ENCODE data around the gene HS6ST1. TPM values are rescaled to one million over a fixed set of nuclear protein-coding genes. Genes with fewer than 3 reads are reported as not detected.

The HS6ST1 gene
- 10 to 100 TPM; 18.5 to 27.2 (median 24.3) TPM for total RNA-seq (2021; fragmentation: NEBNext Ultra II Directional; extraction: Animal tissue kit (Norgen Biotek cat#: 25700))
- long read RNA-seq, partial matches to known transcripts = 0 of 12 reads
- long read RNA-seq, other reads (novel, unspliced or antisense) = 12 of 12 reads

- Mint-ChIP-seq H3K27me3 (ENCODE audit: insufficient read depth) (peaks cover 2% of the 10 kb centered on the region; the same call in 1 of the 2 replicates), H3K27ac (no peak within 1 kb of the TSS), H3K9me3 (no peaks in the 10 kb centered on the region), H3K4me1 (ENCODE audit: low read depth) (peaks cover 22% of the 10 kb centered on the region), H3K36me3 (ENCODE audit: low read depth) (no peaks in the 10 kb centered on the region; the same call in 1 of the 2 replicates), H3K4me3 (peak within 1 kb of the TSS; percentile 87)
- peak; percentile 58 for DNase-seq
- TF ChIP-seq CTCF (IDR thresholded peaks at IDR 0.05) = no peak
Measured at GRCh38 chr2:128318776-128319464, at the start of gene HS6ST1. Gene HS6ST1 (minus strand): TSS chr2:128318868. CDS start chr2:128318563, 305 bp downstream.

GRCh38 chr2:128367601-128368359 lies 49.1 kb upstream of the HS6ST1 start:
- Mint-ChIP-seq H3K36me3 (ENCODE audit: low read depth) (no peaks in the 10 kb centered on the region), H3K9me3 (no peaks in the 10 kb centered on the region), H3K27me3 (ENCODE audit: insufficient read depth) (peaks cover 5% of the 10 kb centered on the region; the same call in 1 of the 2 replicates), H3K4me3 (no peak overlapping the region), H3K4me1 (ENCODE audit: low read depth) (peaks cover 43% of the 10 kb centered on the region), H3K27ac (no peak overlapping the region)
- no peak for DNase-seq
- no peak for TF ChIP-seq CTCF (IDR thresholded peaks at IDR 0.05)

GRCh38 chr2:128366713-128367511 lies 48.2 kb upstream of the HS6ST1 start:
- no peak overlapping the region for H3K4me3 Mint-ChIP-seq
- H3K9me3 Mint-ChIP-seq = no peaks in the 10 kb centered on the region
- no peak overlapping the region for H3K27ac Mint-ChIP-seq
- H3K27me3 Mint-ChIP-seq (ENCODE audit: insufficient read depth) = peaks cover 5% of the 10 kb centered on the region; the same call in 1 of the 2 replicates
- H3K36me3 Mint-ChIP-seq (ENCODE audit: low read depth) = no peaks in the 10 kb centered on the region
- TF ChIP-seq CTCF (IDR thresholded peaks at IDR 0.05) = no peak
- no peak for DNase-seq
- peaks cover 52% of the 10 kb centered on the region for H3K4me1 Mint-ChIP-seq (ENCODE audit: low read depth)

GRCh38 chr2:128365217-128365905 lies 46.7 kb upstream of the HS6ST1 start:
- peaks cover 61% of the 10 kb centered on the region for H3K4me1 Mint-ChIP-seq (ENCODE audit: low read depth)
- no peaks in the 10 kb centered on the region for H3K9me3 Mint-ChIP-seq
- no peaks in the 10 kb centered on the region for H3K36me3 Mint-ChIP-seq (ENCODE audit: low read depth)
- H3K27me3 Mint-ChIP-seq (ENCODE audit: insufficient read depth) = peaks cover 5% of the 10 kb centered on the region; the same call in 1 of the 2 replicates
- H3K4me3 Mint-ChIP-seq = no peak overlapping the region
- TF ChIP-seq CTCF (IDR thresholded peaks at IDR 0.05) = no peak
- H3K27ac Mint-ChIP-seq = no peak overlapping the region
- DNase-seq = no peak
